Effector memory CD8-positive, alpha-beta T cell (primary cell): ENCODE data around the gene GRIK3.

Source experiments
- ATAC-seq: fragments of 150-1000 bp; cut with Tn5 transposase; replicated peaks from 2 replicates; pipeline ENCODE4 v1.10.0; 2021; ENCODE audit warnings: mild to moderate bottlenecking, moderate library complexity
- DNase-seq, 3 experiments: peaks; one replicate each; pipeline ENCODE4 v3.0.0; 2021
- H3K27ac Mint-ChIP-seq, 2 donors: one replicate each; pipeline ENCODE4 v1.8.0; 2022; ENCODE audit warnings: mild to moderate bottlenecking in 2 of 2, mixed read lengths in 2 of 2, moderate library complexity in 2 of 2
- H3K27me3 Mint-ChIP-seq, 2 donors: one replicate each; pipeline ENCODE4 v1.8.0; 2022; ENCODE audit warnings: mixed read lengths in 2 of 2
- H3K36me3 Mint-ChIP-seq: one replicate; pipeline ENCODE4 v1.8.0; 2022; ENCODE audit warnings: mild to moderate bottlenecking, moderate library complexity, mixed read lengths; ENCODE audit not compliant: insufficient read depth
- H3K4me1 Mint-ChIP-seq, 2 donors: one replicate each; pipeline ENCODE4 v1.8.0; 2022; ENCODE audit warnings: low read depth in 2 of 2, mixed read lengths in 2 of 2
- H3K4me3 Mint-ChIP-seq, 2 donors: one replicate each; pipeline ENCODE4 v1.8.0; 2022; ENCODE audit warnings: mild to moderate bottlenecking in 2 of 2, mixed read lengths in 2 of 2, moderate library complexity in 2 of 2
- H3K9me3 Mint-ChIP-seq, 2 donors: one replicate each; pipeline ENCODE4 v1.8.0; 2022; ENCODE audit warnings: mixed read lengths in 2 of 2

The GRIK3 gene

DNA sequence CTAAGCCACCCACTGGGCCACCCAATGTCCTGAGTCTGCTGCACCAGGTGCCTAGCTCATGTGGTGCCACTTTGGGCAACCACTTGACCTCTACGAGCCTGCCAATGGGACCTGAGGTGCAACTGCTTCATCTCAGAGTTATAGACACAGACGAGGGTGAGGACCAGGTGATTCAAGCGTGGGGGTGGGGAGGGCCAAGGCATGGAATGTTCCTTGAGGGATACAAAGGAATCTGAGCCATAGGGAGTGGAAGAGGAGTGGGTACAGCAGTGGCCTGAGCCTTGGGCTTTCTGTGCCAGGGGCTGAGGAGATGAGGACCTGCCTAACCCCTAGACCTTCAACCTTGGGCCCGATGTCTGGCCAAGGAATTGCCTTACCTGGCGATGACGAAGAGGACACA lies 209.1 kb downstream of the GRIK3 start:
- Mint-ChIP-seq H3K4me3 (no peak overlapping the region), H3K9me3 (no peaks in the 10 kb centered on the region), H3K36me3 (no peaks in the 10 kb centered on the region), H3K27me3 (peaks cover 41 to 76% of the 10 kb centered on the region in 2 donors), H3K27ac (no peak overlapping the region), H3K4me1 (peaks cover 0 to 3% of the 10 kb centered on the region in 2 donors)
- DNase-seq (no peak), ATAC-seq (no peak)

DNA sequence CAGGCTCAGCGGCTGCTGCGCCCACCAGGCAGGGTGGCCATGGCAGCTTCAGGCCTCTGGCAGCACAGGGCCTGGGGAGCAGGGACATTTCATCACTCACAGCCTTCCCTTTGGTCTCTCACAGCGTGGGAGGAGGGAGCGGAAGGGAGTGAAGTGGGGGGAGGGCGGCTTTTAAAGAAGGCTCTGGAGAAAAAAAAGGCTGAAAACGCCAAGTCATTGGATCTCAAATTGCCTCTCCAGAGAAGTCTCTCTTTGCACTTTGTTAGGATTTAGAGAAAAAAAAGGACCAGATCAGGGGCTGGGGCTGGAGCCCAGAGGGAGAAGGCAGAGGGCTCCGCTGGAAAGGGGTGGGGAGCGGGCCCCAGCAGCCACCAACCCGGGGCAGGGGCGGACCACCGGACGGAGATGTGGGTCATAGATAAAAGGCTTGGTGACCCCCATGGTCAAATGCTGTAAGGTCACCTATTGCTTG lies 209.9 kb downstream of the GRIK3 start:
- H3K4me1 Mint-ChIP-seq: peaks cover 0 to 3% of the 10 kb centered on the region in 2 donors
- H3K4me3 Mint-ChIP-seq: no peak overlapping the region
- no peaks in the 10 kb centered on the region for H3K9me3 Mint-ChIP-seq
- H3K36me3 Mint-ChIP-seq: peaks cover 3% of the 10 kb centered on the region
- peak overlapping the region in 1 of 2 donors; percentile 47 for H3K27ac Mint-ChIP-seq
- ATAC-seq (no peak), DNase-seq (no peak)
- H3K27me3 Mint-ChIP-seq: peaks cover 42 to 76% of the 10 kb centered on the region in 2 donors

DNA sequence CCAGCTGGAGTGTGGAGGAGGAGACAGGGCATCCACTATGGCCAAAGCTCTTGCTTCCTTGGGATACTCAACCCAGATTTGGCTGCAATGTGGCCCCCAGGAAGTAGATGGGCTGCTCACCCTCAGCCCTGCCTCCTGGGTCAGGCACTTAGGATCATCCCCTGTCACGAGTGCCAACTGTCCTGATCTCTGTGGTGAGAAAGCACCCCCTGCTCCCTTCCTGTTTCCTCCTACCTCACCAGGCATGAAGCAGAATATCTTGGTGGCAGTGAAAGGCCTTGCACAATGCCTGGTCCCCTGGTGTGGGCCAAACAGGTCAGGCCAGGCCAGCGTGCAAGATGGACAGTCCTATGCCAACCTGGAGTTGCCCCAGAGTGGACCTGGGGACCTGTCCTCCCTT lies 211.7 kb downstream of the GRIK3 start:
- H3K4me3 Mint-ChIP-seq: no peak overlapping the region
- H3K9me3 Mint-ChIP-seq: no peaks in the 10 kb centered on the region
- no peak overlapping the region for H3K27ac Mint-ChIP-seq
- ATAC-seq: no peak
- DNase-seq: no peak
- H3K4me1 Mint-ChIP-seq: peaks cover 0 to 3% of the 10 kb centered on the region in 2 donors
- peaks cover 53 to 84% of the 10 kb centered on the region in 2 donors for H3K27me3 Mint-ChIP-seq
- peaks cover 8% of the 10 kb centered on the region for H3K36me3 Mint-ChIP-seq

DNA sequence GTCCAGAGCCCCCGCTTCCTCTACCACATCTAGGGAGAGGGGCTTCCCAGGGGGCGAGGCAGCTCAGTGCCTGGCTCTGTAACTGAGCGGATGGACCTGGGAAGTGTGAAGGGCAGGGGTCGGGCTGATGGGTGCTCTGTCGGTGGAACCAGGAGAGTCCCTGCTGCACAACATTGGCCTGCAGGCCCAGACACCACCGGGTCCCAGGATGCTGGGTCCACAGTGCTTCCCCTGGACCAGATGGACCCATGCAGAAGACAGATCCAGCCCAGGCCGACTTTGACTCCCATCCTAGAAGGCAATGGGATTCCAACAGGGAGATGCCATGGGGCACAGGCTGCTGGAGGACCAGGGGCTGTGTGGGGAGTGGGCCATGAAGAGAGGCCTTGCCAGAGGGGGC lies 212.9 kb downstream of the GRIK3 start:
- Mint-ChIP-seq H3K4me1 (peaks cover 0 to 3% of the 10 kb centered on the region in 2 donors), H3K4me3 (no peak overlapping the region), H3K27me3 (peaks cover 53 to 85% of the 10 kb centered on the region in 2 donors), H3K9me3 (no peaks in the 10 kb centered on the region), H3K36me3 (peaks cover 8% of the 10 kb centered on the region), H3K27ac (no peak overlapping the region)
- no peak for DNase-seq
- ATAC-seq: no peak

DNA sequence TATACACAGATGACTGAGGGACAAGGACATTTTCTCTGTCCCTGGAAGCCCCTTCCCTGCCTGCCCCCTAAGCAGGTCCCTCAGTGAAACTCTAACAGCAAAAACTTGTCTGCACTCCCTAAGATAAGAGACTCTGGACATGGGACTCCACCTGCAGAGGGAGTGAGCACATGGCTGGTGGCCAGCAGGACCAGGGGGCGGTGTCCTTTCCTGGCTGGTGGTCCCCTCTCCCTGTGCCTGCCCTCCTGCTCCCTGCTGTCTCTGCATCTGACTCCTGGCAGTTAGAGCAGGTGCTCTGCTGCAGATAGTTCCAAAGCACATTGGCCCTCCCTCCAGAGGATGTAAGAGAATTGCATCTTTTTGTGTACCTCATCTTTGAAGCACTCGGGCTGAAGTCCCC lies 215.5 kb downstream of the GRIK3 start:
- Mint-ChIP-seq H3K9me3 (no peaks in the 10 kb centered on the region), H3K36me3 (peaks cover 8% of the 10 kb centered on the region), H3K4me3 (no peak overlapping the region), H3K27ac (no peak overlapping the region), H3K27me3 (peaks cover 42 to 85% of the 10 kb centered on the region in 2 donors), H3K4me1 (peaks cover 0 to under 1% of the 10 kb centered on the region in 2 donors)
- DNase-seq: no peak
- ATAC-seq: no peak

DNA sequence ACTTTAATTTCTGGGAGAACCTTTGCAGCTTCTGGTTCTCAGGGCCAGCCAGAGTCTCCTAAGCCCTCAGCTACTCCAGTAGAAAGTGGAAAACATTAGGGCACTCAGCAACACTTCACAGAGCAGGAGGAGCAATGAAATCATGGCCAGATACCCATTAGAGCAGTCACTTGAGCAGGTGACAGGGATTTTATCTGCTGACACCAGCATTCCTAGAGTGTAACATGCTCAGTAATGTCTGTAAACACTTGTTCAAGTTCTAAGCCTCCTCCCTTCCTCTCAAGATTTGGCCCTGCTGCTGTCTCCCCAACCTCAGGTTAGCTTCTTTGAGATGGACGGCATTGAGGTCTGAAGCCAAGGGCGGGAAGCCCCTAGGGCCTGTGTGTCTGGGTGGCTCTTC lies 218.0 kb downstream of the GRIK3 start:
- H3K4me1 Mint-ChIP-seq: no peaks in the 10 kb centered on the region
- H3K27me3 Mint-ChIP-seq: peaks cover 30 to 74% of the 10 kb centered on the region in 2 donors
- ATAC-seq (no peak), DNase-seq (no peak)
- no peak overlapping the region for H3K4me3 Mint-ChIP-seq
- H3K9me3 Mint-ChIP-seq: no peaks in the 10 kb centered on the region
- peaks cover 8% of the 10 kb centered on the region for H3K36me3 Mint-ChIP-seq
- H3K27ac Mint-ChIP-seq: no peak overlapping the region

DNA sequence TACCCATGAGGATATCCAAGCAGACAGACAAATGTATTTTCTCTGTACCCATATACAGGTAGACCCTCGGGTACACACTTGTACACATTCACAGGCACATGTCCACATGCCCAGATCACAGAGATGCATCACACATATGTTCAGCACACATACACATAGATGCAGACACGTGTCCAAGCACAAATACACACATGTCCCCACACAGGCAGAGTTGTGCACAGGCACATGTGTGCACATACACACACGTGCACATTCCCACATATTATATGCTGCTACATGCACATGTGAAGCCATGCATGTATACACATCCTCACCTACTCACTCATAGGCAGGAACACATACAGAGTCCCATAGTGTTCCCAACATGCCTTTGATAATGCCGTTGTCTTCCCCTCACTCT lies 219.5 kb downstream of the GRIK3 start:
- Mint-ChIP-seq H3K9me3 (no peaks in the 10 kb centered on the region), H3K4me1 (no peaks in the 10 kb centered on the region), H3K27ac (no peak overlapping the region), H3K27me3 (peaks cover 14 to 64% of the 10 kb centered on the region in 2 donors), H3K4me3 (no peak overlapping the region), H3K36me3 (peaks cover 5% of the 10 kb centered on the region)
- ATAC-seq: no peak
- no peak for DNase-seq

DNA sequence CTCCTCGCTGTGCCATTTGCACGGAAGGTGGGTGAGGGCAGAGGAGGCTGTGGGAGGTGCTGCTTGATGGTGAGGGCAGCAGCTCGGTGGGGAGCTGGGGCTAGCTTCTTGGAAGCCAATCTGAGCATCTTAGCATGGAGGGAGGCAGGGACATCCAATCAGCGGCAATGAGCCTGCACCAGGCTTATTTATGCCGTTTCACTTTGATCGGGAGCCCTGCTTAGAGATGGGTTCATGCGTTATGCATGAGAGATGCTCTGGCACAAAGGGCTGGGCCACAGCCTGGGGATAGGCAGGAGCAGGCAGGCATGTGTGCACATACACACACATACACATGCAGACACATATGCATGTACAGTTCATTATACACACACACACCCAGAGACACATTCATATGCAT lies 220.2 kb downstream of the GRIK3 start:
- peaks cover 5% of the 10 kb centered on the region for H3K36me3 Mint-ChIP-seq
- H3K4me1 Mint-ChIP-seq: no peaks in the 10 kb centered on the region
- ATAC-seq (no peak), DNase-seq (no peak)
- H3K27me3 Mint-ChIP-seq: peaks cover 7 to 63% of the 10 kb centered on the region in 2 donors
- H3K27ac Mint-ChIP-seq: no peak overlapping the region
- H3K9me3 Mint-ChIP-seq: no peaks in the 10 kb centered on the region
- H3K4me3 Mint-ChIP-seq: no peak overlapping the region

DNA sequence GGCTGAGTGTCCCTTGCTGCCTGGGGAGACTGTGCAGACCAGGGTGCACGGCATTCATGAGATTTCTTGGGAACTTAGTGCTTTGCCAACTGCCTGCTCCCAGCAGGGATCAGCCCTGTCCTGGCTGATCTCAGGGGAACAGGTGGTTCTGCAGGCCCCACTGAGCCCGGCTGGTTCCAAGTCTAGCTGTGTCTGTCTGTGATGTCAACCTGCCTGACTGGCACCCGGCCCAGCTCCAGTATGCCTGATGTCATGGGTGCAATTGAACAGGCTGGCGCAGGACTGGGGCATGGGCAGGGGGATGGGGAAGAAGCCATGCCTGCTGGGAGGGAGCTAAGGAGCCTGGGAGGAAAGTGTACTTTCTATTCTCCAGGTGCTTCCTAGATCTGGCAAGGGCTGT lies 227.1 kb downstream of the GRIK3 start:
- H3K27ac Mint-ChIP-seq: no peak overlapping the region
- no peak overlapping the region for H3K4me3 Mint-ChIP-seq
- ATAC-seq (no peak), DNase-seq (no peak)
- no peaks in the 10 kb centered on the region for H3K4me1 Mint-ChIP-seq
- H3K9me3 Mint-ChIP-seq: no peaks in the 10 kb centered on the region
- H3K36me3 Mint-ChIP-seq: no peaks in the 10 kb centered on the region
- H3K27me3 Mint-ChIP-seq: peaks cover 8 to 38% of the 10 kb centered on the region in 2 donors

DNA sequence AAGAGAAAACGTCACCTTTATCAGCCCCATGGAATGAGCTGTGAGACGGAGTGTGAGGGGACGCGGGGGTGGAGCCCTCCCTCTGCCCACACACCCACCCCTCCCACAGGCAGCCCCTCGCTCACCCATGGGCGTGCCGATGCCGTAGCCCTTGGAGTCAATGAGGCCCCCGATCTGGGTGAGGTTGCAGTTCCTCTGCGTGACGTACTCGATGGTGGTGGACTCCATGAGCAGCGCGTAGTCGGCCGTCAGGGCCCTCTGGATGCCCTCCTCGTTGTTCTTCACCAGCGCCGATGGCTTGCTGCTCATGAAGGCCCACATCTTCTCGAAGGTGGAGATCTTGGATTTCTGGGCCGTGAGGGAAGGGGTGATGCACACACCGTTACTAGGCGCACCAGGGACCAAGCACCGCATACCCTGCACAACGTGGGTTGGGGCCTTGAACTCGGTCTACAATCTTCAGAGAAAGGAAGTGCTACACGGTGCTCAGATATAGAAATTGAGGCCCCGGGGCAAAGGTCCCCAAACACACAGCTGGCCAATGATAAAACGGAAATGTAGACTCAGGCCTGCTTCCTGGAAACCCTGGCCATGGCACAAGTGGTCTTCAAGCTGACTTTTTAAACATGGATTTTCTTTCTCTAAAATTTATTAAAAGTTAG lies 228.2 kb downstream of the GRIK3 start:
- no peak for DNase-seq
- Mint-ChIP-seq H3K36me3 (no peaks in the 10 kb centered on the region), H3K27ac (no peak overlapping the region), H3K4me1 (no peaks in the 10 kb centered on the region), H3K4me3 (no peak overlapping the region), H3K27me3 (peaks cover 8 to 38% of the 10 kb centered on the region in 2 donors), H3K9me3 (no peaks in the 10 kb centered on the region)
- no peak for ATAC-seq

DNA sequence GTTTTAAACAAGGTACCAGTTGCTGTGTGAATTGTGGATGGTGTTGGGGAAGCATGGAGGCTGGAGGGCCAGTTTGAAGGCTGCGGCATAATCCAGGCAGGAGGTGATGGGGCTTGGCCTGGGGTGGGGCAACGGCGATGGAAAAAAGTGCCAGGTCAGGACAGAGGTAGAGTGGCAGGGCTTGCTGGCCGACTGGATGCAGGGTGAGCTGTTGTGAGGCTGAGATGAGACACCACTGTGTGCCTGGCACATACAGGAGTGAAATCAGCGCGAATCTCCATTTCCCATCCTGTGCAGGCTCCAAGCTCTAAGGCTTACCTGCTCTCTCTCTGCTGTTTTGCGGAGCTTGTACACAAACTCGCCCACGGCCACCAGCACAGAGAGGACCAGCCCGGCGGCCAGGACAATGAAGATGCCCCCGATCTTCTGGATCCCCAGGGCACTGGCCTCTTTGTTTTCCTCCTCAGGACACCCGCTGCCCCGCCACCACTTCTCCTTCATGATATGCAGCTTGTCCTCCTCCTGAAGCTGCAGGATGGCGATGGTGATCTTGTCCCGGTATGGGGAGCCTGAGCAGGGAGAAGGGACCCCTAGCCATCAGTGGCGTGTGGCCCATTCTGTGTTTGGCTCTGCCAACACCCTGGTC lies 229.5 kb downstream of the GRIK3 start:
- H3K36me3 Mint-ChIP-seq: no peaks in the 10 kb centered on the region
- no peak for DNase-seq
- peaks cover 8 to 32% of the 10 kb centered on the region in 2 donors for H3K27me3 Mint-ChIP-seq
- no peaks in the 10 kb centered on the region for H3K4me1 Mint-ChIP-seq
- no peak overlapping the region for H3K27ac Mint-ChIP-seq
- ATAC-seq: no peak
- no peaks in the 10 kb centered on the region for H3K9me3 Mint-ChIP-seq
- no peak overlapping the region for H3K4me3 Mint-ChIP-seq

DNA sequence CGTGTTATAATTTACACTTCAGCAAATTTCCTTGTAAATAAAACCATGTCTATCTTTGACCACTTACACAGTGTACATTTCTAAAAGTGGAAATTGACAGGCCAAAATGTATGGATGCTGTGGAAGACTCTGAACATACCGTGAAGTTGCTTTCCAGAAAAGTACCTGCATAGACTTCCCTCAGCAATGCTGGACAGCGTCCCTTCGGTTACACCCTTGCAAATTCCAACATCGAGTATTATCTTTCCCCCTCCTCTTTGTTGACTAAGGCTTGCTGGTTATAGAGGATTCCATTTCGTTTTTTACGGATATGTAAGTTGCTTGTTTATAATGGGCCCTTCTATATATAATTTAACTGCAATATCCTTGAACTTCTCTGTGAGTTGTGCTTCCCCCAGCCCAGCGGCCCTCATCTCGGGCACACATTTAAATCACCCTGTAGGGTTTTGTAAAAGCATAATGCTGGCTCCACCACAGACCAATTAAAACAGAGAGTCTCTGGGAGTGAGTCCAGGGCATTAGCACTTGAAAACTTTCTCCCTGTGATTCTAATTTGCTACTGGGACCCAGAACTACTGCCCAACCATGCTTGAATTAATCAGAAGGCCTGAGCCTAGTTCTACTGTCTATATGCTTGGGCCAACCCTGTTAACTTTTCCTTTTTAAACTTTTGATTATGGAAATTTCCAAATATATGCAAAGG lies 230.3 kb downstream of the GRIK3 start:
- no peak for DNase-seq
- peaks cover 8 to 26% of the 10 kb centered on the region in 2 donors for H3K27me3 Mint-ChIP-seq
- no peaks in the 10 kb centered on the region for H3K9me3 Mint-ChIP-seq
- H3K4me3 Mint-ChIP-seq: no peak overlapping the region
- ATAC-seq: no peak
- H3K27ac Mint-ChIP-seq: no peak overlapping the region
- H3K4me1 Mint-ChIP-seq: no peaks in the 10 kb centered on the region
- H3K36me3 Mint-ChIP-seq: no peaks in the 10 kb centered on the region

DNA sequence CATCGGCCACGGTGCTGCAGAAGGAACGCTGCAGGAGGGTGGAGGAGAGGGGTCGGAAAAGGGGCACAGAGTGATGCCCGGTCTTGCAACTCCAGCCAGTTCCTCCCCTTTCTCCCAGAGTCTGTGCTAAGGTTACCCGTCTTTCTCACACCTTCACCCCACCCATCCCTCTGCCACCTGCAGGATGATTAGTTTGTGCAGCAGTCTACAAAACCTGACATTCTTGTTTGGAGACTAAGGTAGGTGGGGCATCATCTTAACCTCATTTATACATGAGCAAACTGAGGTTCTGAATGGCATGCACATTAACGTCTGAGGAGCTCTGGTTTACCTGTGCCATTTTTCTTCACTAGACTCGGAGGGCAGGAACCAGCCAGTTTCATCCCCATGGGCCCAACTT lies 232.3 kb downstream of the GRIK3 start:
- DNase-seq (no peak), ATAC-seq (no peak)
- Mint-ChIP-seq H3K27ac (no peak overlapping the region), H3K27me3 (peaks cover 8 to 26% of the 10 kb centered on the region in 2 donors), H3K36me3 (no peaks in the 10 kb centered on the region), H3K9me3 (no peaks in the 10 kb centered on the region), H3K4me3 (no peak overlapping the region), H3K4me1 (no peaks in the 10 kb centered on the region)

DNA sequence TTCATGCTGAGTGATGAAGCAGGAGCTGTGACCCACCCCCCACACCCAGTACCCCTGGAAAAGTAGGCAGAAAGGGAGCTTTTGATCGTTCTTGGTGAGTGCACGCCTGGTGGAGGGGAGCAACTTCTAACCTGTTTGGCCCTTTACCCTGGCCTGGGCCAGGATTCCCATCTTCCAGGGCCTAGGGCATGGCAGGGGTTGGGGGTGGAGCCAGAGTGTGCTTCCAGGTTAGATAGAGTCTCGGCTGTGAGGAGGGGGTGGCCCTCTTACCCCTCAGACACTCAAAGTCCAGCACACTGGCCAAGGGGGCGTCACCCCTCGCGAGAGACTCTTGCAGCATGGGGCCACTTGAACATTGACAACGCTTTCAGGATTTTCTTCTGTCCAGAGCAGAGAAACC lies 236.6 kb downstream of the GRIK3 start:
- Mint-ChIP-seq H3K9me3 (no peaks in the 10 kb centered on the region), H3K4me1 (no peaks in the 10 kb centered on the region), H3K36me3 (no peaks in the 10 kb centered on the region), H3K4me3 (no peak overlapping the region), H3K27me3 (peaks cover 0 to 5% of the 10 kb centered on the region in 2 donors), H3K27ac (no peak overlapping the region)
- no peak for DNase-seq
- no peak for ATAC-seq
